Fibroblast of lung (primary cell): ENCODE measurements around the gene SLC6A13. TPM values are rescaled to one million over a fixed set of nuclear protein-coding genes. Genes with fewer than 3 reads are reported as not detected.

ENCODE experiments used
- DNase-seq, 2 donors: peaks; one replicate each; pipeline versions ENCODE4 v3.0.0 to v3.0.0-alpha.2; 2010; ENCODE audit warnings: low read depth in 2 of 2
- H2AFZ ChIP-seq: 2 replicates; pipeline ENCODE4 v1.5.1; 2012; ENCODE audit warnings: low read length, control low read depth, inconsistent platforms
- H3K27ac ChIP-seq: 2 replicates; pipeline ENCODE4 v1.5.1; 2011; ENCODE audit warnings: low read length, control low read depth; ENCODE audit not compliant: insufficient read depth
- H3K27me3 ChIP-seq: 2 replicates; pipeline ENCODE4 v1.5.1; 2011; ENCODE audit warnings: mild to moderate bottlenecking, low read length; ENCODE audit not compliant: control insufficient read depth, insufficient read depth
- H3K36me3 ChIP-seq: 2 replicates; pipeline ENCODE4 v1.5.1; 2011; ENCODE audit warnings: low read length; ENCODE audit not compliant: control insufficient read depth, insufficient read depth
- H3K4me1 ChIP-seq: 2 replicates; pipeline ENCODE4 v1.5.1; 2011; ENCODE audit warnings: low read length; ENCODE audit not compliant: control insufficient read depth, insufficient read depth; ENCODE audit errors: extremely low read depth
- H3K4me2 ChIP-seq: 2 replicates; pipeline ENCODE4 v1.5.1; 2011; ENCODE audit warnings: low read length, control low read depth; ENCODE audit not compliant: insufficient read depth; ENCODE audit errors: extremely low read depth
- H3K4me3 ChIP-seq, 4 experiments: fragments of 200-600 bp in 1 of 4; sonication (generic) in 1 of 4; replicated peaks in 1 of 4; 2 replicates each; pipeline ENCODE4 v1.5.1; 2011 to 2016; ENCODE audit warnings: low read length in 4 of 4, low read depth in 3 of 4, mild to moderate bottlenecking in 3 of 4, control low read depth in 2 of 4, inconsistent platforms in 1 of 4, mixed read lengths in 1 of 4; ENCODE audit not compliant: insufficient read depth in 1 of 4; ENCODE audit errors: control extremely low read depth in 1 of 4
- H3K79me2 ChIP-seq: 2 replicates; pipeline ENCODE4 v1.5.1; 2012; ENCODE audit warnings: mild to moderate bottlenecking, low read length, inconsistent platforms; ENCODE audit not compliant: control insufficient read depth, insufficient read depth
- H3K9ac ChIP-seq: 2 replicates; pipeline ENCODE4 v1.5.1; 2011; ENCODE audit warnings: mild to moderate bottlenecking, low read length, control low read depth; ENCODE audit not compliant: insufficient read depth
- H3K9me3 ChIP-seq: 2 replicates; pipeline ENCODE4 v1.5.1; 2012; ENCODE audit warnings: low read depth, low read length; ENCODE audit not compliant: control insufficient read depth, insufficient read depth
- H4K20me1 ChIP-seq: 2 replicates; pipeline ENCODE4 v1.5.1; 2011; ENCODE audit warnings: low read length; ENCODE audit not compliant: control insufficient read depth, insufficient read depth; ENCODE audit errors: extremely low read depth
- CTCF ChIP-seq, 2 donors: IDR thresholded peaks in 1 of 2; conservative IDR thresholded peaks in 1 of 2; 1 replicate in 1 of 2; 2 replicates in 1 of 2; pipeline ENCODE4 v1.5.1; 2011 to 2012; ENCODE audit warnings: low read length in 2 of 2, control low read depth in 1 of 2, inconsistent platforms in 1 of 2, low read depth in 1 of 2, mild to moderate bottlenecking in 1 of 2
- EZH2 ChIP-seq: IDR thresholded peaks from 2 replicates; pipeline ENCODE4 v1.5.1; 2012; ENCODE audit warnings: low read length, control low read depth, mild to moderate bottlenecking; ENCODE audit errors: missing control alignments
- polyA plus RNA-seq, 2 donors: library from polyadenylated mRNA; depleted of rRNA in 1 of 2; stranded (reverse) in 1 of 2; unstranded in 1 of 2; fragments of >200 nt; gene quantifications; 2 replicates each; pipeline ENCODE4 v1.2.1, GENCODE V29; 2011 to 2012; ENCODE audit warnings: missing spikeins in 1 of 2
- total RNA-seq: library from RNA; depleted of rRNA; stranded (reverse); fragments of >200 nt; gene quantifications from 2 replicates; pipeline ENCODE4 v1.2.1, GENCODE V29; 2014

Gene SLC6A13
- total and polyA plus RNA-seq, 2 donors (not counting 1 experiment from before 2014, with no cell fraction given), result not detected

DNA sequence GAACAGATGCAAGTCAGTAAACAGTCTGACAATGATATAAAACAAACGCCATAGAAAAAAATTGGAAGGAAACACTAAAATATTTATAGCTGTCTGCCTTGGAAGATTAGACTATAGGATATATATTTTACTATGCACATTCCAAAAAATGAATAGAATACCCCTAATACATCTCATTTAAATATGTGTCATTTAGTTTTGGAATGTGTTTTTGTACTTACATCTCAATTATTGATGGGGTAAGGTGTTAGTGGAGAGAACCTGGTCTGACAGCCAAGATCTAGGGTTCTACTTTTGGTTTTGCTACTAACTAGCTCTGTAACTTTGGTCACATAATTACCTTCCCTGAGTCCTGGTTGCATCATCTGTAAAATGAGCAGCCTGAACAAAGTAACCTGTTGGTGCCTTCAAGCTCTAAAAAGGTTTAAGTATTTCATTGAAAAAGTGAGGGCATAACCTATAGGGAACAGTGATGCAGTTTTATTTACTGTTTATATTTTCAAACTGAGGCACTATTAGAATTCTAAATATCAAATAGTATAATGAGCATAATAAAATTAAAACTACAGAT, 28.6 kb upstream of the SLC6A13 start:
- Histone ChIP-seq H3K79me2 (no peaks in the 10 kb centered on the region), H3K4me3 (no peak overlapping the region), H4K20me1 (no peaks in the 10 kb centered on the region), H3K9me3 (no peaks in the 10 kb centered on the region), H2AFZ (no peak overlapping the region), H3K27me3 (no peaks in the 10 kb centered on the region), H3K9ac (no peak overlapping the region), H3K36me3 (peaks cover 2% of the 10 kb centered on the region), H3K4me1 (peaks cover 2% of the 10 kb centered on the region), H3K4me2 (no peak overlapping the region), H3K27ac (no peak overlapping the region)
- peak in 1 of 2 donors; percentile 50 for DNase-seq
- TF ChIP-seq CTCF (conservative IDR thresholded peaks at IDR 0.05 in 1 of 2, IDR thresholded peaks at IDR 0.05 in 1 of 2; ENCODE audit: low read depth in 1 of 2, low read length in 2 of 2) (no peak), EZH2 (no peak)

DNA sequence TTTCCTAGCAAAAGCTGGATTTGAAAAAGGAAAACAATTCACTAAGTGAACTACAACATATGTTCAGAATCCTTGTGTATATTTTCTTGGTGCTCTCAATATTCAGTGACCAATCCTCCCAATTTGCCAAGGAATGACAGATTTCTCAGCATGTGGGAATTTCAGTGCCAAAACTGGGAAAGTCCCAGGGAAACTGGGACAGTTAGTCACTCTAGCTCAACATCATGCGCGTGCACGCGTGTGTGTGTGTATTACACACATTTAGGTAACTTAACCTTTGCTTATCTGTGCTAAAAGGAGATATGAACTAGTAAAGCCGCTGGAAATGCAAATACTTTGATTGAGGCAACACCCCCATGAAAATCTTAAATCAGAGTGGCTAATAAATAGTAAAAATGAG, 26.1 kb upstream of the SLC6A13 start:
- Histone ChIP-seq H3K27ac (no peak overlapping the region), H3K36me3 (peaks cover 7% of the 10 kb centered on the region), H3K4me2 (no peak overlapping the region), H3K27me3 (no peaks in the 10 kb centered on the region), H3K9me3 (no peaks in the 10 kb centered on the region), H3K79me2 (no peaks in the 10 kb centered on the region), H3K4me1 (peaks cover 2% of the 10 kb centered on the region), H2AFZ (no peak overlapping the region), H3K9ac (no peak overlapping the region), H3K4me3 (no peak overlapping the region), H4K20me1 (no peaks in the 10 kb centered on the region)
- TF ChIP-seq CTCF (conservative IDR thresholded peaks at IDR 0.05 in 1 of 2, IDR thresholded peaks at IDR 0.05 in 1 of 2; ENCODE audit: low read depth in 1 of 2, low read length in 2 of 2) (no peak), EZH2 (no peak)
- DNase-seq, result peak; percentile 14 to 76

GRCh38 chr12:286531-287300, 24.1 kb upstream of the SLC6A13 start:
- DNase-seq, result no peak
- Histone ChIP-seq H3K27ac (no peak overlapping the region), H3K79me2 (no peaks in the 10 kb centered on the region), H3K9ac (no peak overlapping the region), H3K9me3 (no peaks in the 10 kb centered on the region), H3K4me2 (no peak overlapping the region), H3K4me3 (no peak overlapping the region), H3K27me3 (no peaks in the 10 kb centered on the region), H2AFZ (no peak overlapping the region), H3K4me1 (peaks cover 2% of the 10 kb centered on the region), H3K36me3 (peaks cover 7% of the 10 kb centered on the region), H4K20me1 (no peaks in the 10 kb centered on the region)
- TF ChIP-seq EZH2, result no peak
- no peak for TF ChIP-seq CTCF (conservative IDR thresholded peaks at IDR 0.05 in 1 of 2, IDR thresholded peaks at IDR 0.05 in 1 of 2; ENCODE audit: low read depth in 1 of 2, low read length in 2 of 2)
